Stimulated activated memory B cell treated with anti-CD40 and anti-IgM and Interleukin-4, amounts not matched to agents 10 μg/mL and 1 μg/mL and 100 μg/mL, for 72 hours (primary cell): ENCODE results near the gene TRIM31.
"Not testable (repeated sequence)": the region's sequence is repeated elsewhere in the genome, so short reads cannot be mapped to it uniquely, and the experiment has no call there.

Source experiments
- ATAC-seq: fragments of 150-1000 bp; cut with Tn5 transposase; 2 replicates; pipeline ENCODE4 v1.10.0; 2021
- H3K27ac Mint-ChIP-seq: one replicate; pipeline ENCODE4 v1.8.0; 2022; ENCODE audit warnings: mild to moderate bottlenecking, mixed read lengths
- H3K27me3 Mint-ChIP-seq: one replicate; pipeline ENCODE4 v1.8.0; 2022; ENCODE audit warnings: mixed read lengths
- H3K36me3 Mint-ChIP-seq: one replicate; pipeline ENCODE4 v1.8.0; 2022; ENCODE audit warnings: mixed read lengths
- H3K4me1 Mint-ChIP-seq: one replicate; pipeline ENCODE4 v1.8.0; 2022; ENCODE audit warnings: mixed read lengths
- H3K4me3 Mint-ChIP-seq: one replicate; pipeline ENCODE4 v1.8.0; 2022; ENCODE audit warnings: mild to moderate bottlenecking, moderate library complexity, mixed read lengths
- H3K9me3 Mint-ChIP-seq: one replicate; pipeline ENCODE4 v1.8.0; 2022; ENCODE audit warnings: mixed read lengths

The TRIM31 gene

GRCh38 chr6:30131947-30132497, 19.1 kb upstream of the TRIM31 start:
- ATAC-seq, result no peak
- Mint-ChIP-seq H3K36me3 (no peaks in the 10 kb centered on the region), H3K4me1 (peaks cover 15% of the 10 kb centered on the region), H3K4me3 (no peak overlapping the region), H3K27ac (no peak overlapping the region), H3K27me3 (peaks cover 65% of the 10 kb centered on the region), H3K9me3 (no peaks in the 10 kb centered on the region)

GRCh38 chr6:30130887-30131862, 18.3 kb upstream of the TRIM31 start:
- Mint-ChIP-seq H3K36me3 (no peaks in the 10 kb centered on the region), H3K27ac (no peak overlapping the region), H3K4me3 (no peak overlapping the region), H3K27me3 (peaks cover 67% of the 10 kb centered on the region), H3K9me3 (no peaks in the 10 kb centered on the region), H3K4me1 (peaks cover 15% of the 10 kb centered on the region)
- ATAC-seq, result peak; percentile 88

GRCh38 chr6:30130179-30130679, 17.3 kb upstream of the TRIM31 start:
- Mint-ChIP-seq H3K9me3 (no peaks in the 10 kb centered on the region), H3K36me3 (no peaks in the 10 kb centered on the region), H3K27ac (no peak overlapping the region), H3K4me3 (no peak overlapping the region), H3K27me3 (peaks cover 67% of the 10 kb centered on the region), H3K4me1 (peaks cover 15% of the 10 kb centered on the region)
- no peak for ATAC-seq

- Mint-ChIP-seq H3K27me3 (peaks cover 68% of the 10 kb centered on the region), H3K36me3 (no peaks in the 10 kb centered on the region), H3K4me3 (no peak overlapping the region), H3K4me1 (peaks cover 15% of the 10 kb centered on the region), H3K9me3 (no peaks in the 10 kb centered on the region), H3K27ac (no peak overlapping the region)
- ATAC-seq, result no peak
Observed at GRCh38 chr6:30129265-30130178, 16.6 kb upstream of the TRIM31 start.

GRCh38 chr6:30127238-30128093, 14.6 kb upstream of the TRIM31 start:
- Mint-ChIP-seq H3K36me3 (no peaks in the 10 kb centered on the region), H3K4me3 (no peak overlapping the region), H3K9me3 (no peaks in the 10 kb centered on the region), H3K27ac (no peak overlapping the region), H3K27me3 (peaks cover 77% of the 10 kb centered on the region), H3K4me1 (peaks cover 15% of the 10 kb centered on the region)
- peak; percentile 36 for ATAC-seq

GRCh38 chr6:30122515-30122914, 9.6 kb upstream of the TRIM31 start:
- Mint-ChIP-seq H3K36me3 (no peaks in the 10 kb centered on the region), H3K4me1 (peaks cover 8% of the 10 kb centered on the region), H3K4me3 (no peak overlapping the region), H3K27ac (no peak overlapping the region), H3K27me3 (peaks cover 63% of the 10 kb centered on the region), H3K9me3 (no peaks in the 10 kb centered on the region)
- ATAC-seq, result no peak

- H3K4me1 Mint-ChIP-seq, result peaks cover 6% of the 10 kb centered on the region
- peaks cover 62% of the 10 kb centered on the region for H3K27me3 Mint-ChIP-seq
- no peak for ATAC-seq
- H3K27ac Mint-ChIP-seq, result no peak overlapping the region
- no peaks in the 10 kb centered on the region for H3K9me3 Mint-ChIP-seq
- no peaks in the 10 kb centered on the region for H3K36me3 Mint-ChIP-seq
- no peak overlapping the region for H3K4me3 Mint-ChIP-seq
Observed at GRCh38 chr6:30121446-30122366, 8.8 kb upstream of the TRIM31 start.

- ATAC-seq, H3K9me3 Mint-ChIP-seq, H3K4me3 Mint-ChIP-seq, H3K36me3 Mint-ChIP-seq, H3K4me1 Mint-ChIP-seq, H3K27ac Mint-ChIP-seq: not testable (repeated sequence)
- H3K27me3 Mint-ChIP-seq, result peaks cover 62% of the 10 kb centered on the region
Observed at GRCh38 chr6:30118691-30119090, 5.8 kb upstream of the TRIM31 start.

GRCh38 chr6:30116724-30117123, 3.8 kb upstream of the TRIM31 start:
- no peaks in the 10 kb centered on the region for H3K36me3 Mint-ChIP-seq
- H3K4me1 Mint-ChIP-seq, result peaks cover 22% of the 10 kb centered on the region
- no peak overlapping the region for H3K27ac Mint-ChIP-seq
- no peak overlapping the region for H3K4me3 Mint-ChIP-seq
- H3K9me3 Mint-ChIP-seq, result no peaks in the 10 kb centered on the region
- H3K27me3 Mint-ChIP-seq, result peaks cover 51% of the 10 kb centered on the region
- no peak for ATAC-seq

- Mint-ChIP-seq H3K9me3 (no peaks in the 10 kb centered on the region), H3K4me1 (peaks cover 25% of the 10 kb centered on the region), H3K36me3 (no peaks in the 10 kb centered on the region), H3K27ac (no peak overlapping the region), H3K4me3 (no peak overlapping the region), H3K27me3 (peaks cover 49% of the 10 kb centered on the region)
- no peak for ATAC-seq
Observed at GRCh38 chr6:30113841-30114240, 951 bp upstream of the TRIM31 start.

- peak overlapping the region; percentile 36 for H3K4me3 Mint-ChIP-seq
- no peak overlapping the region for H3K27ac Mint-ChIP-seq
- peaks cover 50% of the 10 kb centered on the region for H3K27me3 Mint-ChIP-seq
- no peaks in the 10 kb centered on the region for H3K36me3 Mint-ChIP-seq
- H3K9me3 Mint-ChIP-seq, result no peaks in the 10 kb centered on the region
- H3K4me1 Mint-ChIP-seq, result peaks cover 22% of the 10 kb centered on the region
- ATAC-seq, result no peak
Observed at GRCh38 chr6:30112402-30112994, 392 bp downstream of the TRIM31 start.

- Mint-ChIP-seq H3K4me1 (peaks cover 22% of the 10 kb centered on the region), H3K27ac (no peak overlapping the region), H3K36me3 (no peaks in the 10 kb centered on the region), H3K4me3 (no peak overlapping the region), H3K27me3 (peaks cover 50% of the 10 kb centered on the region), H3K9me3 (no peaks in the 10 kb centered on the region)
- ATAC-seq, result no peak
Observed at GRCh38 chr6:30111266-30111856, 1.5 kb downstream of the TRIM31 start.

GRCh38 chr6:30104661-30105060, 8.2 kb downstream of the TRIM31 start:
- Mint-ChIP-seq H3K4me3 (no peak overlapping the region), H3K36me3 (no peaks in the 10 kb centered on the region), H3K27ac (no peak overlapping the region), H3K4me1 (peaks cover 38% of the 10 kb centered on the region), H3K27me3 (peaks cover 53% of the 10 kb centered on the region), H3K9me3 (no peaks in the 10 kb centered on the region)
- ATAC-seq, result no peak
